Hepatocyte (in vitro differentiated cells): ENCODE data around the gene IFI44. TPM values are rescaled to one million over a fixed set of nuclear protein-coding genes. Genes with fewer than 3 reads are reported as not detected.

Experiments
- DNase-seq: peaks from one replicate; pipeline ENCODE4 v3.0.0-alpha.2; 2016; ENCODE audit warnings: low spot score
- H2AFZ ChIP-seq: fragments of 200-600 bp; sonication (generic); 2 replicates; pipeline ENCODE4 v1.6.0; 2016; ENCODE audit warnings: antibody characterized with exemption, mild to moderate bottlenecking
- H3K27ac ChIP-seq: fragments of 200-600 bp; sonication (generic); 2 replicates; pipeline ENCODE4 v1.5.1; 2016; ENCODE audit warnings: mild to moderate bottlenecking
- H3K27me3 ChIP-seq: fragments of 200-600 bp; sonication (generic); 2 replicates; pipeline ENCODE4 v1.6.1; 2016
- H3K36me3 ChIP-seq: fragments of 200-600 bp; sonication (generic); replicated peaks from 2 replicates; pipeline ENCODE4 v1.5.1; 2016; ENCODE audit warnings: low read depth; ENCODE audit not compliant: insufficient read depth
- H3K4me1 ChIP-seq: fragments of 200-600 bp; sonication (generic); 2 replicates; pipeline ENCODE4 v1.5.1; 2016; ENCODE audit warnings: mild to moderate bottlenecking, moderate library complexity; ENCODE audit not compliant: insufficient read depth
- H3K4me2 ChIP-seq: fragments of 200-600 bp; sonication (generic); 2 replicates; pipeline ENCODE4 v1.6.0; 2016
- H3K4me3 ChIP-seq: fragments of 200-600 bp; sonication (generic); 2 replicates; pipeline ENCODE4 v1.5.1; 2016; ENCODE audit warnings: mild to moderate bottlenecking
- H3K79me2 ChIP-seq: fragments of 200-600 bp; sonication (generic); 2 replicates; pipeline ENCODE4 v1.6.0; 2017; ENCODE audit warnings: mild to moderate bottlenecking
- H3K9me2 ChIP-seq: fragments of 200-600 bp; sonication (generic); replicated peaks from 2 replicates; pipeline ENCODE4 v1.6.0; 2017; ENCODE audit warnings: mild to moderate bottlenecking; ENCODE audit not compliant: insufficient read depth
- H3K9me3 ChIP-seq: fragments of 200-600 bp; sonication (generic); 2 replicates; pipeline ENCODE4 v1.5.1; 2016; ENCODE audit warnings: low read depth, mild to moderate bottlenecking
- H4K20me1 ChIP-seq: fragments of 200-600 bp; sonication (generic); 2 replicates; pipeline ENCODE4 v1.6.0; 2016; ENCODE audit warnings: mild to moderate bottlenecking; ENCODE audit not compliant: insufficient read depth, poor library complexity, severe bottlenecking
- EZH2 ChIP-seq: fragments of 200-600 bp; sonication (generic); IDR thresholded peaks from 2 replicates; pipeline ENCODE4 v1.6.1; 2016; ENCODE audit warnings: antibody characterized with exemption, mild to moderate bottlenecking, borderline replicate concordance
- EZH2phosphoT487 ChIP-seq: fragments of 200-600 bp; sonication (generic); IDR thresholded peaks from one replicate; pipeline ENCODE4 v1.6.1; 2018; ENCODE audit warnings: antibody characterized with exemption, mild to moderate bottlenecking, low read depth, moderate library complexity; ENCODE audit not compliant: unreplicated experiment, severe bottlenecking
- WGBS: methylation state at CpG from one replicate; pipeline ENCODE4 v1.1.6; 2016; ENCODE audit warnings: low lambda C conversion rate; ENCODE audit errors: missing lambda C conversion rate; 5-methylcytosine and 5-hydroxymethylcytosine counted together
- polyA plus RNA-seq: library from polyadenylated mRNA; unstranded; fragments of >200 nt; fragmentation: Nextera tagmentation; extraction: Ambion mirVana; gene quantifications from 2 replicates; pipeline ENCODE4 v1.2.1, GENCODE V29; 2016
- total RNA-seq: library from RNA; depleted of rRNA; stranded (reverse); fragments of >200 nt; gene quantifications from 2 replicates; pipeline ENCODE4 v1.2.3, GENCODE V29; 2014
- TF ChIP-seq, protein P1 (sequence below): fragments of 200-600 bp; sonication (generic); IDR thresholded peaks from 2 replicates; pipeline ENCODE4 v1.5.1; 2016; ENCODE audit warnings: antibody characterized with exemption, mild to moderate bottlenecking; ENCODE audit not compliant: poor library complexity

The IFI44 gene
- total and polyA plus RNA-seq, 2 experiments from 2014 or later: 3.2 to 7.7 TPM

- H3K4me2 ChIP-seq: no peak overlapping the region
- H3K9me3 ChIP-seq: no peaks in the 10 kb centered on the region
- H3K79me2 ChIP-seq: no peaks in the 10 kb centered on the region
- H4K20me1 ChIP-seq: no peaks in the 10 kb centered on the region
- H3K4me3 ChIP-seq: no peak overlapping the region
- no peak overlapping the region for H2AFZ ChIP-seq
- H3K27ac ChIP-seq: no peak overlapping the region
- H3K4me1 ChIP-seq: no peaks in the 10 kb centered on the region
- no peaks in the 10 kb centered on the region for H3K36me3 ChIP-seq
- H3K27me3 ChIP-seq: no peaks in the 10 kb centered on the region
- no peaks in the 10 kb centered on the region for H3K9me2 ChIP-seq
- 70% methylated on average over 2 of the region's 2 CpGs for WGBS
- DNase-seq: no peak
- TF ChIP-seq, protein P1, sequence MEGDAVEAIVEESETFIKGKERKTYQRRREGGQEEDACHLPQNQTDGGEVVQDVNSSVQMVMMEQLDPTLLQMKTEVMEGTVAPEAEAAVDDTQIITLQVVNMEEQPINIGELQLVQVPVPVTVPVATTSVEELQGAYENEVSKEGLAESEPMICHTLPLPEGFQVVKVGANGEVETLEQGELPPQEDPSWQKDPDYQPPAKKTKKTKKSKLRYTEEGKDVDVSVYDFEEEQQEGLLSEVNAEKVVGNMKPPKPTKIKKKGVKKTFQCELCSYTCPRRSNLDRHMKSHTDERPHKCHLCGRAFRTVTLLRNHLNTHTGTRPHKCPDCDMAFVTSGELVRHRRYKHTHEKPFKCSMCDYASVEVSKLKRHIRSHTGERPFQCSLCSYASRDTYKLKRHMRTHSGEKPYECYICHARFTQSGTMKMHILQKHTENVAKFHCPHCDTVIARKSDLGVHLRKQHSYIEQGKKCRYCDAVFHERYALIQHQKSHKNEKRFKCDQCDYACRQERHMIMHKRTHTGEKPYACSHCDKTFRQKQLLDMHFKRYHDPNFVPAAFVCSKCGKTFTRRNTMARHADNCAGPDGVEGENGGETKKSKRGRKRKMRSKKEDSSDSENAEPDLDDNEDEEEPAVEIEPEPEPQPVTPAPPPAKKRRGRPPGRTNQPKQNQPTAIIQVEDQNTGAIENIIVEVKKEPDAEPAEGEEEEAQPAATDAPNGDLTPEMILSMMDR: no peak
- no peak for TF ChIP-seq EZH2phosphoT487
- TF ChIP-seq EZH2: no peak
These were observed 38.3 kb downstream of the IFI44 start for GRCh38 chr1:78687914-78688313.

DNA sequence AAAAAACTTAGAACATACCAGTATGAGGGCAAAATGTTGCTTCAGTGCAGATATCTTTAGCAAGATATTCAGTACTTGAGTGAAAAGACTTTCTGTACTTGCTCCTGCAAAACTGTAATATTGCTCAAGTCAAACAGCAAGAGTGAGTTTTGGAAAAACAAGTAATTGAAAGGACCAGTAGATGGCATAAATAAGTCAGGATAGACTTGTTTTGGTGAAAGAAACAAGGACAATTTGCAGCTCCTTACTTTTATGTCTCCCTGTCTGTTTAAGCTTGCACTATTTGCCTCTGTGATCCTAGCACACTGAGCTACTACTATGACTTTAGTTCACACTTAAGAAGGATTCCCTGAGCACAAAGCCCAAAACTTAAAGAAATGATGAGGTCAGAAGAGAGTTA is 39.1 kb downstream of the IFI44 start:
- DNase-seq: no peak
- TF ChIP-seq, protein P1: peak; percentile 38
- no peak for TF ChIP-seq EZH2
- H3K9me3 ChIP-seq: no peaks in the 10 kb centered on the region

DNA sequence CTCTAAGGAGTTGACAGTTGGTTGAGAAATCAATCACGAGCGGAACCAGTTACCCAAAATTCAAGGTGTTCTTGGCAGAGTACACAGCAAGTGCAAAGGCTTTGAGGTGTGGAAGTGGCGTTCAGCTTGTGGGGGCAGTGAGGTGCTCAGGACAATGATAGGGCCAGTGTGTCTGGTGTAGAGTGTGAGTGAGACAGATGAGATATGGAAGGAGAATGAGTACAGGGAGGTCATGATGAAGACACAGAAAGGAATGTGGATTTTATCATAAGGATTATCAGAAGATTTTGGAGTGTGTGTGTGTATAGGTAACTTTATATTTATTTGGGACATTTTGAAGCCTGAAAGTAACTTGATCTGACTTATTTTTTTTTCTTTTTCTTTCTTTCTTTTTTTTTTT is 40.9 kb downstream of the IFI44 start:
- TF ChIP-seq EZH2phosphoT487: no peak
- TF ChIP-seq EZH2: no peak
- TF ChIP-seq, protein P1: no peak
- Histone ChIP-seq H3K4me1 (no peaks in the 10 kb centered on the region), H3K9me3 (no peaks in the 10 kb centered on the region), H3K4me2 (no peak overlapping the region), H3K4me3 (no peak overlapping the region), H2AFZ (no peak overlapping the region), H3K9me2 (no peaks in the 10 kb centered on the region), H3K79me2 (no peaks in the 10 kb centered on the region), H3K36me3 (no peaks in the 10 kb centered on the region), H3K27me3 (no peaks in the 10 kb centered on the region), H4K20me1 (no peaks in the 10 kb centered on the region), H3K27ac (no peak overlapping the region)
- no peak for DNase-seq
- WGBS: 88% methylated on average over 3 of the region's 3 CpGs

More for the DNA sequence above, 39.1 kb downstream of the IFI44 start:
- no peaks in the 10 kb centered on the region for H3K4me1 ChIP-seq
- H4K20me1 ChIP-seq: no peaks in the 10 kb centered on the region
- H3K27ac ChIP-seq: no peak overlapping the region
- no peaks in the 10 kb centered on the region for H3K9me2 ChIP-seq
- no peaks in the 10 kb centered on the region for H3K27me3 ChIP-seq
- no peaks in the 10 kb centered on the region for H3K36me3 ChIP-seq
- H2AFZ ChIP-seq: no peak overlapping the region
- H3K4me3 ChIP-seq: no peak overlapping the region
- no peaks in the 10 kb centered on the region for H3K79me2 ChIP-seq
- H3K4me2 ChIP-seq: no peak overlapping the region
